Measurements from ENCODE around the gene KDM2B.
"Not testable (repeated sequence)": the region's sequence is repeated elsewhere in the genome, so short reads cannot be mapped to it uniquely, and the experiment has no call there.

KDM2B gene

GRCh38 chr12:121384891-121385290, 195.9 kb downstream of the KDM2B start:
- DNase-seq (ENCODE audit: low read depth, low spot score) = not testable (repeated sequence)

GRCh38 chr12:121383601-121384021, 197.2 kb downstream of the KDM2B start:
- no peak for DNase-seq (ENCODE audit: low read depth, low spot score)

- no peak for DNase-seq (ENCODE audit: low read depth, low spot score)
Observed at GRCh38 chr12:121379945-121380344, 200.9 kb downstream of the KDM2B start.

Data from activated naive CD8-positive, alpha-beta T cell treated with anti-CD3 and anti-CD28 coated beads, Interleukin-2, amount 50 U/mL, for 16 hours (primary cell).